Measurements from ENCODE around the gene NR2C2.

The NR2C2 gene

DNA sequence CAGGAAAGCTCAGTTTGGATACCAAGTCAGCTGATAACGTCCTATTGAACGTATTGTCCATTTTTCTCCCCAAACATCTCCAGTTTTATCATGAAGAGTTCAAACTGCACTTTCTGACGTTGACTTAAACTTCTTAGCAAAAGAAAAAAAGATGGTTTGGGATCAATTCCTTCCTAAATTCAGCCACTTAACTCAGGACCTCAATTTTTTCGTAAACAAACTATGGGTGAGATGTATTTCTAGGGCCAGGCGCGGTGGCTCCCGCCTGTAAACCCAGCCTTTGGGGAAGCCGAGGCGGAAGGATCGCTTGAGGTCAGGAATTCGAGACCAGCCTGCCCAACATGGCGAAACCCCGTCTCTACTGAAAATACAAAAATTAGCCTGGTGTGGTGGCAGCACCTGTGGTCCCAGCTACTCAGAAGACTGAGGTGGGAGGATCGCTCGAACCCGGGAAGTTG is 118.2 kb downstream of the NR2C2 start:
- no peak for DNase-seq

DNA sequence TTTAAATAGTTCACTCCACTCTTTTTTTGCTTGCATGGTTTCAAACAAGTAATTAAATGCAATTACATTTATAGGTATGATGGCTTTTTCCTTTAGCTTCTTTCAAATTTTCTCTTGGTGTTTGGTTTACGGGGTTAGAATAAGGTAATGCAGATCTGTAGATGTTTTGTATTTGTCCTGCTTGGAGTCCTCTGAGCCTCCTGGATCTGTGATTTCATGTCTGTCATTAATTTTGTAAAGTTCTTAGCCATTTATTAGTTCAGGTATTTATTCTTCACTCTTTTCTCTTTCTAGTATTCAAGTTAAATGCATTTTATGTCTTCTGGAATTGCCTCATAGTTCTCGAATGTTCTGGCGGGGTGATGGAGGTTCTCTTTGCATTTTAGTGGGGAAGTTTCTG is 119.1 kb downstream of the NR2C2 start:
- no peak for DNase-seq

DNA sequence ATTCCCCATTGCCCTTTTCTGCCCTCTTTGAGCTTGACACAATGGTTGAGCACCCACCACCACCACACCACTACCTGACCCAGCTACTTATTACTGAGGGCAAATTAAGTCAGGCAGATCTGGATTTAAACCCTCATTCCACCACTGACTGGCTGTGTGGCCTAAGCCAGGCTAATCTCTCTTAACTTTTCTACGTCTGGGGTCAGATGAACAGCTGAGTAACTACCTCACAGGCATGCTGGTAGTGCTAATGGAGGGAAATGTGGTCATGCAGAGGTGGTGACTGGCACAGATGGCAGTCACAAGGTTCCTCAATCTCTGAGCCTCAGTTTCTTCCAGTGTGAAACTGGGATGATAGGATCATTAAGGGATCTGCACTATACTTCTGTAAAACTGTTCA is 122.1 kb downstream of the NR2C2 start:
- DNase-seq: no peak

DNA sequence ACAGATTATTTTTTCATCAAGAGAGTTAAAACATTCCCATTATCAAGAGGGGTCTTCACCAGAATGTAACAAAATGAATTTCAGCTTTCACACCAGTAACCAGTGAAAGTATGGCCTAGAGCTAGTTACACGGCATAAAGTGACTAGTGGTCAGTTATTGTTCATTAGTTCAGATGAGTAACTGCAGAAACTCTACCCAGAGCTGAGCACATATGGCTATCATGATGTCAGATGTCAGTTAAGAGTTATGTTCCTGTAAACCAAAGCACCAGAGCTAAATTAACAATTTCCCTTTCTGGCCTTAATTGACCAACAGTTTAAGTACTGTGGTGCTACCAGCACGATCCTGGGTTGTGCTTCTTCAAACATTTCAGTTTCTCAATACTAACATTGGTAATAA is 124.3 kb downstream of the NR2C2 start:
- DNase-seq: no peak

DNA sequence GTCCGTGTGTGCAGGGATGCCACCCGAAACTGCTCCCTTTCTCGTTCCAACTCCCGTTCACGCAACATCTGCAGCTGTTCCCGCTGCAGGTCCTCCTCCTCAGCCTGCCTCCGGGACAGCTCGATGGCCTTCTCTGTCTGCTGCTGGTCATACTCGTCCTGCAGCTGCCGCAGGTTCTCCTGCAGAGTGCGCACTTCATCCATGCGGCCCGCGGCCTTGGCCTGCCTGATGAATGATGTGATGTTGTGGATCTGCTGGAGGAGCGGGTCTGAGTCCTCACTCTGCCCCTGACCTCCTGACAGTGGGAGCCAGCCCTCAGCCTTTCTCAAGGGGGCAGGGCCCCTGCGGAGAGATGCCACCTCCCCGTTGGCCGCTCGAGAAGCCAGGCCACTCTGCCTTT is 127.1 kb downstream of the NR2C2 start:
- DNase-seq: no peak

DNA sequence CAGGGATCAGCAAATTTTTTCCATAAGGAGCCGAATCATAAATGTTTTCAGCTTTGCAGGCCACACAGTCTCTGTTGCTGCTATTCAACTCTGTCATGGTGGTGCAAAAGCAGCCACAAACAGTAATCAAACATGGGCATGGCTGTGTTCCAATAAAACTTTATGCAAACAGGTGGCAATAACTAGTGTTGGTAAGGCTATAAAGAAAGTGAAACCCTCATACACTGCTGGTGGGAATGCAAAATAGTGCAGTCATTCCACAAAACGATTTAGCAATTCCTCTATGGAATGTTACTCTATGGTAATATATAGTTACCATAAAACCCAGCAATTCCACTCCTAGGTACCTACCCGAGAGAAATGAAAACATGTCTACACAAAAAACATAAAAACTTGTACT is 131.7 kb downstream of the NR2C2 start:
- no peak for DNase-seq

DNA sequence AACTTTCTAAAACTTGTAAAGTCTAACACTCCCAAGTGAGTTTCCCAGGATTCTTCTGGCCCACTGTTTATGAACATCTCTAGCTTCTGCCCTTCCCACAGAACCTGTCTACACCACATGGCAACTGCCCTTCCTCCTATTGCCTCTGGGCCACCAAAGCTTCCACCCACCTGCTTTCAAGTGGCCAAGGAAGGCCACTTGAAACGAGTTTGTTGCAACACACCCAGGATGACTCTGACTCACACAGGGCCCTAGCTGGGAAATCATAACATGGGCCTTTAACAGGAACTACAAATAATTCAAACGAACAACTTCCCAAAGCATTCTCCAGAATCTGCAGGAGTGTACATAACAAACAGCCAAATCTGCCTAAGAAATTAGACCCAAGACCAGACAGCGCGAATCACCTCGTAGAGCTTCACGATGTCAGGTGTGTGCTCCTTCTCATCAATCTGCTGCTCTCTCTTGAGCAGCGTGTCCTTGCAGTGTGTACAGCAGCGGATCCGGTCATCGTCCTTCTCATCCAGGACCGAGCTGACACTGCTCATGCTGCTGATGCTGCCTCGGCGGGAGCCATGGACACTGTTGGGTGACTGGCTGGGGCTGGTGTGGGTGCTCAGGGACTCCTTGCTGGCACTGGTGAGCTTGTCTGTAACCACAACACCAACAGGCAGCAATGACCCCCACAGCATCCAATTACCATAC is 134.7 kb downstream of the NR2C2 start:
- no peak for DNase-seq

DNA sequence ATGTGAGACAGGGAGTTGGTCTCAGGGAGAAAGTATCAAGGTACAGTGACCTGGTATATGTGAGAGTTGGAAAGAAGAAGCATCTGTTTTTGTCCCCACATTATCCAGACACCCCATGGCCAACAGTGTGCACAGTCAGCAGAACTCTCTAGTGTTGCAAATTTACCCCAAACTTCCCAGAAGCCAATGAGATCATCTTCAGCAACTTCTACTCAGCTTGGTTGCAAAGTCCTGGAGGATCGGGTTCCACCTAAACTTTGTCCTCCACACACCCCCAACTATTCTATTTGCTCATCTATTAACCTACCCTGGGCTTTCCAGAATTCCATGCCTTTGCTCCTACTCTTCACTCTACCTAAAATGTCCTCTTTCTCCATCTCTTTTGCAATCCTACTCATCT is 135.9 kb downstream of the NR2C2 start:
- no peak for DNase-seq

DNA sequence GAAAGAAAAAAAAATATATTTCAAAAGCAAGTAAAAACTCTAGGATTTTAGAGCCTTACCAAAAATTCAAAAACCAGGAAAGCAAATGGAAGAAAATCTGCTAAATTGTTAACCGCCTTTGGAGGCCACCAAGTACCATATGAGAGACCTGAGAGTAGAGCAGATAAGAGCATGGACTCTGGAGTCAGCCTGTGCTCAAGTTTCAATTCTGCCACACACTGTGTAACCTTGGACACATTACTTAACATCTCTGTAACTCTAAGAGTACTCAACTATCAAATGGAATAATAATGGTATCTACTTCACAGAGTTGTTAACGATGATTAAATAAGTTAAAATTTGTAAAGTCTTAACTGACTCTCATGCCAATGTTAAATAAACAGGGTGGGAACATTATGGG is 138.9 kb downstream of the NR2C2 start:
- no peak for DNase-seq

DNA sequence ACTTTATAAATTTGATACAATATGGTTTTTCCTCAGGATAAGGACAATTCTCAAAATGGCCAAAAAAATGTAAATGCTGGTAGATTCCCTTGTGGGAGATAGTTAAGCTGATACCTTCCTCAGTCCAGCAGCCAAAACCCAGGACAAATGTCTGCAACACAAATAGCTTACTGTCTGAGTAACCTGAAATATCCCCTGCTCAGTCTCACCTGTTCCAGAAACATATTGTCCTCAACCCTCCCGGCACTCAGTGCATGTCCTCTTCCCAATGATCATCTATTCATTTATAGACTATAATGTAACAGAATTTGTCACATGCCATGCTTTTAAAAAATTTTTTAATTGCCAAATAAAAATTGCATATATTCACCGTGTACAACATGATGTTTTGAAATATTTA is 139.3 kb downstream of the NR2C2 start:
- no peak for DNase-seq

DNA sequence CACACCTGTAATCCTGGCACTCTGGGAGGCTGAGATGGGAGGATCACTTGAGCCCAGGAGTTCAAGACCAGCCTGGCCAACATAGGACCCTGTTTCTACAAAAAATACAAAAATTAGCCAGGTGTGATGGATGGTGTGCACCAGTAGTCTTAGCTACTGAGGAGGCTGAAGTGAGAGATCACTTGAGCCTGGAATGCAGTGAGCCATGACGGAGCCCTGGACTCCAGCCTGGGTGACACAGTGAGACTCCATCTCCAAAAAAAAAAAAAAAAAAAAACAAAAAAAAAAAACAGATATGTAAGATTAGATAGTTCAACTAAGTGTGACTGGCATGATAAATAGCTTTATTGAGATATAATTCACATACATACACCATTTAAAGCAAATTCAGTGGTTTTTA is 141.8 kb downstream of the NR2C2 start:
- no peak for DNase-seq

DNA sequence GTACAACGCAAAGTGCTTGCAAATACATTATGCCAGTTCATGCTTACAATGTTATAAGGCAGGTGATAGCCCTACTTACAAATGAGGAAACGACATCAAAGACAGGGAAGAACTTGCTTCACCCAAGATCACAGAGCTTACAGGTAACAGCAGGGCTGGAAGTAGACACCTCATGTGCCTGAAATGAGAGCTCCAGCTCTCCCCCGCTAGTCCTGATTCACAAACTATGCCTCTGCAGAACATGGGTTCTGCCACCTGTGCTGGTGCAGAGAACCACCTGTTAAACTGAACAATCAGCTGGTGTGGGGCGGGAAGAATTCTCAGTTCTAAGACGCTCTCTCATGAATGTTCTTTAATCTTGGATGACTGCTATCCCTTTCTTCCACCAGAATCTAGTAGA is 144.2 kb downstream of the NR2C2 start:
- DNase-seq: no peak

DNA sequence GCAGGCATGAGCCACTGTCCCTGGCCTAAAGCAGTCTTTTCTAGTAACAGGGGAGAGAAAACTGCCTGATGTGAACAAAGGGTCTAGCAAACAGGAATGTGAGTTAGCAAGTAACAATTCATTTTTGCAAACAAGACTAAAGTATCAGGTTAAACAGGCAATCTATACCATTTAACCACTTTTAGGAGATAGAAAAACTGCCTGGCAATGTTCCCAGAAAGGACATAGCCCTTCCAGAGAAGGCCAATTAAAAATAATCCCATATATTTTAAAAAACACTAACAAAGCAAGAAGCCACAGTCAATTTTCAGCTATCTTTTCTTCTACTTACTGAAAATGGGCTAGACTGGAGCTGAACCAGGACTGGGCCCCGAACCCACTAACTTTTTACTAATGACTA is 145.3 kb downstream of the NR2C2 start:
- no peak for DNase-seq

DNA sequence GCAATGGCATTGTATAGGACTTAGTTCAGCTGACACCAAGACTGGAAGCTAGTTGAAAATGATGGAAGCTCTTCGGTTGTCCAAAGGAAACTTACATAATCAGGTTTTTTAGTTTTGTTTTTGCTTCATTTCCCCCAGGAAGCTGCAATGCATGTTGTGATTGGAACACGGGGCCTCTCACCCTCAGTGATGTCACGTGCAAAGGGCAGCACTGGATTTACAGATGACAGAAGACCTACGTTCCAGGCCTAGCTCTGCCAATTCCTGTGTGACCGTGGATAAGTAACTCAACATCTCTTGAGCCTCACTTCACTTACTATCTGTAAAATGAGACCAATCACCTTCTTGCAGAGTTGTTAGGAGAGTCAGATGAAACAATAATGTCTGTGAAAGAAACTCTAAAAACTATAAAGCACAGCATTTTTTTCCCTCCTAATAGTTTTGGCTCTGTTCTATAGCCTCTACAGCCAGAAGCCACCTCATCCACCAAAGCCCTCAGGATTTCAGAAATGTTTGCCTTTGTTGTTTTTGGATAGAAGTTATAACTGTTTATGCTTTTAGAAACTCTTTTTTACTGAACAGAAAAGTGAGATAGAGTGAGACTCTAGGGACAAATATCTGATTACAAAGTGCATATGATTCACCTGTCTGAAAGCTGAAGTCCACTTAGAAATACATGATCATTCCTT is 146.9 kb downstream of the NR2C2 start:
- no peak for DNase-seq

DNA sequence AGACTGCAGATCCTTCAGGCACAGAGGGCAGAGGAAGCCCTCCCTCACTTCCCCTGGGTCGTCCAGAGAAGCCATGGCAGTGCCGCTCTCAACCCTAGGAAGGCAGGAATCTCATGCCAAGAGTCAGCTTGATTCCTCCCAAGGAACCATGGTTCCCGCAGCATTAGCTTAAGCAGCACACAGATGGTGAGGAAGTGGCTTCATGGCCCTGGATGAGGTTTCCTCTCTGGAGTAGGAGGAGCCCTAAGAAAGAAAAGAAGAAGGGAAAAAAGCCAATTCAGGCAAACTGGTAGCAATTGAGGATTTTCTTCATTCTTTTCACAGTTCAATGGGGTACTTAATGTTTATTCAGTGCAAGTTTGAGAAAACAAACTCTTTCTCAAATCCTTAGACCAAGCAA is 148.7 kb downstream of the NR2C2 start:
- DNase-seq: no peak

DNA sequence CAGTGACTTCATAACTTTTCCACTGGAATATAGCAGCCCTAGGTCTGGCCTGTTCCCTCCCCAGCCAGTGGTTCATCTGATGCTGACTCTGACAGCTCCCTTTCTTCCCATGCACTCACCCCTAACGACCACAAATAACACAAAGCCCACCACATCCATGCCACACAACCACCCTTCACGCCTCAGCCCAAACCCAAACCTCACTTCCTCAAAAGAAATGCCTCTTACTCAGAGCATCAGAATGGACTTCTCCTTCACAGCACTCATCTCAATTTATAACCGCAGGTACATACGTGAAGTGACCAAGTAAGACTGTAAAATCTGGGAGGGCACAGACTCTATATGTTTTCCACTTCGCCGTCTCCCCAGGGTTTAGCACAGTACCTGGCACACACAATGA is 150.5 kb downstream of the NR2C2 start:
- DNase-seq: no peak
